ENCODE data around the gene SPINK5. TPM values are rescaled to one million over a fixed set of nuclear protein-coding genes. Genes with fewer than 3 reads are reported as not detected.

Gene SPINK5
- total RNA-seq, 1 experiment from 2014 or later: 6.0 TPM

- Mint-ChIP-seq H3K36me3 (ENCODE audit: insufficient read depth in 1 of 3, low read depth in 3 of 3) (peaks cover 0 to 12% (median 0%) of the 10 kb centered on the region in 3 experiments; a peak in 2 of 7 replicates), H3K27me3 (ENCODE audit: low read depth) (no peaks in the 10 kb centered on the region), H3K27ac (no peak overlapping the region), H3K9me3 (no peaks in the 10 kb centered on the region), H3K4me3 (no peak overlapping the region), H3K4me1 (peaks cover 0 to 5% of the 10 kb centered on the region in 2 experiments; a peak in 1 of 4 replicates)
- no peak overlapping the region for H4K8ac ChIP-seq (replicated peaks; ENCODE audit: insufficient read length, low read depth, low read length)
- no peaks in the 10 kb centered on the region for H3K79me2 ChIP-seq (ENCODE audit: insufficient read depth, low read length)
- no peak for TF ChIP-seq CTCF (conservative IDR thresholded peaks at IDR 0.05)
- no peak overlapping the region for H3K4me2 ChIP-seq (ENCODE audit: insufficient read depth, insufficient read length, low read length)
- no peak overlapping the region for H2BK5ac ChIP-seq (ENCODE audit: insufficient read length, low read length)
- H2BK120ac ChIP-seq (ENCODE audit: low read depth, low read length, poor library complexity, severe bottlenecking): no peak overlapping the region
- no peak overlapping the region for H3K56ac ChIP-seq (ENCODE audit: insufficient read length, low read depth, low read length)
- DNase-seq: no peak
- no peak overlapping the region for H2AK5ac ChIP-seq (ENCODE audit: insufficient read length, low read length)
- no peaks in the 10 kb centered on the region for H3K4me1 ChIP-seq (ENCODE audit: insufficient read depth, low read length)
- H4K91ac ChIP-seq (ENCODE audit: insufficient read length, low read depth, low read length): no peak overlapping the region
- no peaks in the 10 kb centered on the region for H3K27me3 ChIP-seq (ENCODE audit: insufficient read depth, low read length)
- no peak overlapping the region for H3K27ac ChIP-seq (ENCODE audit: insufficient read length, low read depth, low read length)
- no peaks in the 10 kb centered on the region for H3K23me2 ChIP-seq (ENCODE audit: insufficient read length, low read depth, low read length, poor library complexity, severe bottlenecking)
- no peak overlapping the region for H2AFZ ChIP-seq (ENCODE audit: low read length)
- H4K5ac ChIP-seq (ENCODE audit: insufficient read length, low read depth, low read length): no peak overlapping the region
- no peak overlapping the region for H3K4ac ChIP-seq (ENCODE audit: low read depth, low read length)
- no peak overlapping the region for H3K14ac ChIP-seq (ENCODE audit: insufficient read depth, low read length)
- H3K23ac ChIP-seq (ENCODE audit: insufficient read length, low read depth, low read length): no peak overlapping the region
- no CpG with 5 or more reads among the region's 3 CpGs for WGBS (ENCODE audit: extremely low coverage, insufficient read length, low lambda C conversion rate)
- H3K79me1 ChIP-seq (ENCODE audit: insufficient read depth, low read depth, low read length, poor library complexity, severe bottlenecking): no peaks in the 10 kb centered on the region
- no peak overlapping the region for H2BK20ac ChIP-seq (ENCODE audit: low read depth, low read length, poor library complexity, severe bottlenecking)
- H2BK15ac ChIP-seq (ENCODE audit: low read depth, low read length): no peak overlapping the region
- H4K20me1 ChIP-seq (ENCODE audit: control insufficient read depth, insufficient read depth, insufficient read length): no peaks in the 10 kb centered on the region
- no peak overlapping the region for H2BK12ac ChIP-seq (ENCODE audit: insufficient read length, low read depth, low read length)
- no peaks in the 10 kb centered on the region for H3K9me3 ChIP-seq (ENCODE audit: control insufficient read depth, low read depth, low read length)
- H3T11ph ChIP-seq (ENCODE audit: low read length): no peak overlapping the region
- H3K18ac ChIP-seq (ENCODE audit: insufficient read length, low read depth, low read length): no peak overlapping the region
- no peak overlapping the region for H3K9ac ChIP-seq (ENCODE audit: extremely low read depth, insufficient read length, low read length)
Measured at GRCh38 chr5:148094336-148094735, 30.6 kb downstream of the SPINK5 start.

Data from H9 (cell line).